Neuronal stem cell (in vitro differentiated cells): ENCODE measurements around the gene FAM107B.
"Not testable (repeated sequence)": the region's sequence is repeated elsewhere in the genome, so short reads cannot be mapped to it uniquely, and the experiment has no call there.

Source experiments
- DNase-seq: peaks from one replicate; pipeline ENCODE4 v3.0.0-alpha.2; 2013; ENCODE audit warnings: low spot score
- H2AFZ ChIP-seq: one replicate; pipeline ENCODE4 v1.6.1; 2013; ENCODE audit warnings: mild to moderate bottlenecking, low read length, inconsistent platforms
- H2AK5ac ChIP-seq: 2 replicates; pipeline ENCODE4 v1.6.1; 2013; ENCODE audit warnings: low read depth, mild to moderate bottlenecking, inconsistent platforms, low read length, moderate library complexity, mixed read lengths
- H2BK120ac ChIP-seq: 2 replicates; pipeline ENCODE4 v1.6.1; 2013; ENCODE audit warnings: low read depth, mild to moderate bottlenecking, inconsistent platforms, low read length, moderate library complexity, mixed read lengths
- H2BK12ac ChIP-seq: one replicate; pipeline ENCODE4 v1.6.1; 2013; ENCODE audit warnings: low read length, inconsistent platforms
- H2BK15ac ChIP-seq: 2 replicates; pipeline ENCODE4 v1.6.1; 2013; ENCODE audit warnings: mild to moderate bottlenecking, low read length, inconsistent platforms, mixed read lengths
- H2BK5ac ChIP-seq: one replicate; pipeline ENCODE4 v1.6.1; 2013; ENCODE audit warnings: inconsistent platforms, mild to moderate bottlenecking, low read length, moderate library complexity
- H3K14ac ChIP-seq: one replicate; pipeline ENCODE4 v1.6.1; 2013; ENCODE audit warnings: low read length, inconsistent platforms
- H3K18ac ChIP-seq: 2 replicates; pipeline ENCODE4 v1.6.1; 2013; ENCODE audit warnings: low read length, inconsistent platforms
- H3K23ac ChIP-seq: 2 replicates; pipeline ENCODE4 v1.6.1; 2013; ENCODE audit warnings: low read depth, mild to moderate bottlenecking, mixed read lengths, low read length, inconsistent platforms; ENCODE audit not compliant: poor library complexity
- H3K27ac ChIP-seq: replicated peaks from 3 replicates; pipeline ENCODE4 v1.5.1; 2013; ENCODE audit warnings: low read length, inconsistent platforms
- H3K27me3 ChIP-seq, 3 experiments: 2 replicates each; pipeline ENCODE4 v1.6.1; 2013; ENCODE audit warnings: low read length in 3 of 3, mild to moderate bottlenecking in 2 of 3, inconsistent platforms in 1 of 3, low read depth in 1 of 3, mixed read lengths in 1 of 3, moderate library complexity in 1 of 3; ENCODE audit not compliant: control insufficient read depth in 3 of 3, insufficient read depth in 3 of 3
- H3K36me3 ChIP-seq, 2 donors: replicated peaks in 1 of 2; 2 replicates each; pipeline ENCODE4 v1.6.1; 2013; ENCODE audit warnings: low read length in 2 of 2; ENCODE audit not compliant: control insufficient read depth in 2 of 2, insufficient read depth in 2 of 2
- H3K4ac ChIP-seq: 2 replicates; pipeline ENCODE4 v1.6.1; 2013; ENCODE audit warnings: inconsistent platforms, mild to moderate bottlenecking, low read length, moderate library complexity
- H3K4me1 ChIP-seq, 2 donors: 1 replicate in 1 of 2; 2 replicates in 1 of 2; pipeline ENCODE4 v1.6.1; 2013; ENCODE audit warnings: low read length in 2 of 2, low read depth in 1 of 2; ENCODE audit not compliant: control insufficient read depth in 2 of 2, insufficient read depth in 1 of 2
- H3K4me2 ChIP-seq: one replicate; pipeline ENCODE4 v1.6.1; 2013; ENCODE audit warnings: mild to moderate bottlenecking, low read length, inconsistent platforms; ENCODE audit not compliant: insufficient read depth, poor library complexity, severe bottlenecking
- H3K4me3 ChIP-seq, 2 donors: 2 replicates each; pipeline ENCODE4 v1.5.1; 2013; ENCODE audit warnings: low read length in 2 of 2, mild to moderate bottlenecking in 2 of 2, inconsistent platforms in 1 of 2, moderate library complexity in 1 of 2
- H3K79me1 ChIP-seq: one replicate; pipeline ENCODE4 v1.6.1; 2013; ENCODE audit warnings: low read depth, mild to moderate bottlenecking, inconsistent platforms, low read length, moderate library complexity
- H3K9ac ChIP-seq: one replicate; pipeline ENCODE4 v1.6.1; 2013; ENCODE audit warnings: mild to moderate bottlenecking, low read depth, low read length, inconsistent platforms; ENCODE audit not compliant: poor library complexity
- H3K9me3 ChIP-seq, 2 donors: replicated peaks in 1 of 2; 2 replicates each; pipeline versions ENCODE3 to v1.6.1; 2013; ENCODE audit warnings: low read length in 2 of 2, mild to moderate bottlenecking in 2 of 2, inconsistent platforms in 1 of 2, low read depth in 1 of 2, mixed read lengths in 1 of 2, moderate library complexity in 1 of 2; ENCODE audit not compliant: control insufficient read depth in 2 of 2, insufficient read depth in 1 of 2
- H4K8ac ChIP-seq: one replicate; pipeline ENCODE4 v1.6.1; 2013; ENCODE audit warnings: low read depth, mild to moderate bottlenecking, inconsistent platforms, low read length, moderate library complexity
- H4K91ac ChIP-seq: one replicate; pipeline ENCODE4 v1.6.1; 2013; ENCODE audit warnings: low read length, low read depth, mild to moderate bottlenecking, inconsistent platforms; ENCODE audit not compliant: poor library complexity
- WGBS, 2 donors: extraction: QIAGEN DNeasy Blood & Tissue Kit; methylation state at CpG; one replicate each; pipeline ENCODE4 v1.1.7; 2013; ENCODE audit warnings: missing lambda C conversion rate in 2 of 2, mixed read lengths in 1 of 2; ENCODE audit not compliant: insufficient read length in 2 of 2, insufficient replicate concordance in 1 of 2; ENCODE audit errors: extremely low coverage in 2 of 2; 5-methylcytosine and 5-hydroxymethylcytosine counted together

FAM107B gene

GRCh38 chr10:14717552-14717951, 57.1 kb downstream of the FAM107B start:
- Histone ChIP-seq H4K8ac (no peak overlapping the region), H3K27ac (no peak overlapping the region), H3K4me1 (no peaks in the 10 kb centered on the region), H2AK5ac (no peak overlapping the region), H3K23ac (no peak overlapping the region), H3K14ac (no peak overlapping the region), H3K9ac (no peak overlapping the region), H2BK12ac (no peak overlapping the region), H3K27me3 (peaks cover 0 to 4% (median 0%) of the 10 kb centered on the region in 3 experiments), H2BK15ac (no peak overlapping the region), H3K4me2 (no peak overlapping the region), H2AFZ (no peak overlapping the region), H3K9me3 (no peaks in the 10 kb centered on the region), H4K91ac (no peak overlapping the region), H3K4ac (no peak overlapping the region), H3K36me3 (no peaks in the 10 kb centered on the region), H3K18ac (peak overlapping the region; percentile 39), H3K79me1 (no peaks in the 10 kb centered on the region), H2BK120ac (no peak overlapping the region), H3K4me3 (no peak overlapping the region), H2BK5ac (no peak overlapping the region)
- DNase-seq, result no peak
- WGBS, 2 donors, result no CpG with 5 or more reads among the region's 5 CpGs

DNA sequence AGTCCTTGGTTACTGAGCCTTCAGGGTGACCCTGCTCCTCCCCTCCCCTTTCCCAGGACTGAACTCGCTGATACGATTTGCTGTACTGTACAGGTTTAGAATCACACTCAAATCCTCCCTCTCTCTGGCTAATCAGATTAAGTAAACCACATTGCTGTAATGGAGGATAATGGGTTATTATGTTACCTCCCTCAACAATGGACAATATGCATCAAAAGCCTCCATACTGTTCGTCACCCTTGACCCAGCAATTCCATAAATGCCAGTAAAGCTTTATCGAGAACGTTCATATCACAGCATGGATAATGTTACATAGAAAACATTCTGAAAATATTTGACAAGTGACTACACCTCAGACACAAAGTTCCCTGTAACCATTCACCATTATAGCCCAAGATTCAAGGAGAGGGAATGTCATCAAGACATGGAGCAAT, 61.7 kb downstream of the FAM107B start:
- Histone ChIP-seq H2BK15ac (no peak overlapping the region), H3K4me1 (no peaks in the 10 kb centered on the region), H3K27ac (no peak overlapping the region), H2BK5ac (no peak overlapping the region), H3K9ac (no peak overlapping the region), H3K14ac (no peak overlapping the region), H3K4ac (no peak overlapping the region), H3K4me3 (no peak overlapping the region), H3K36me3 (no peaks in the 10 kb centered on the region), H3K9me3 (peaks cover 0 to 2% of the 10 kb centered on the region in 2 donors), H3K18ac (no peak overlapping the region), H2AFZ (no peak overlapping the region), H2BK12ac (no peak overlapping the region), H3K23ac (no peak overlapping the region), H2AK5ac (no peak overlapping the region), H3K27me3 (peaks cover 0 to 4% (median 0%) of the 10 kb centered on the region in 3 experiments), H2BK120ac (no peak overlapping the region), H3K4me2 (no peak overlapping the region), H4K91ac (no peak overlapping the region), H3K79me1 (no peaks in the 10 kb centered on the region), H4K8ac (no peak overlapping the region)
- no peak for DNase-seq
- no CpG with 5 or more reads among the region's 5 CpGs for WGBS, 2 donors

DNA sequence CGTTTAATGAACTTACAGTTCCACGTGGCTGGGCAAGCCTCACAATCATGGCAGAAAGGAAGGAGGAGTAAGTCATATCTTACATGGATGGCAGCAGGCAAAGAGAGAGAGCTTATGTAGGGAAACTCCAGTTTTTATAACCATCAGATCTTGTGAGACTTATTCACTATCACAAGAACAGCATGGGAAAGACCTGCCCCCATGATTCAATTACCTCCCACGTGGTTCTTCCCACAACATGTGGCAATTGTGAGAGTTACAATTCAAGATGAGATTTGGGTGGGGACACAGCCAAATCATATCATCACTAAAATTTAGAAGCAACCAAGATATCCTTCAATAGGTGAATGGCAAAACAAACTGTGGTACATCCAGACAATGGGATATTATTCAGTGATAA, 65.4 kb downstream of the FAM107B start:
- not testable (repeated sequence) for H2AFZ ChIP-seq, H3K4me1 ChIP-seq, H3K23ac ChIP-seq, H3K4ac ChIP-seq, H3K36me3 ChIP-seq, H4K8ac ChIP-seq, H3K9me3 ChIP-seq, H2BK15ac ChIP-seq, H4K91ac ChIP-seq, H2AK5ac ChIP-seq, H2BK12ac ChIP-seq, H3K27me3 ChIP-seq, H3K4me2 ChIP-seq, H3K9ac ChIP-seq, H3K79me1 ChIP-seq, H3K4me3 ChIP-seq, H2BK5ac ChIP-seq, DNase-seq, H3K27ac ChIP-seq, H3K14ac ChIP-seq, H3K18ac ChIP-seq, H2BK120ac ChIP-seq
- WGBS, 2 donors, result no CpG with 5 or more reads among the region's 3 CpGs

GRCh38 chr10:14707481-14707880, 67.2 kb downstream of the FAM107B start:
- H3K23ac ChIP-seq, result no peak overlapping the region
- no peak overlapping the region for H3K9ac ChIP-seq
- H3K9me3 ChIP-seq, result peaks cover 0 to 2% of the 10 kb centered on the region in 2 donors
- H3K14ac ChIP-seq, result no peak overlapping the region
- H4K8ac ChIP-seq, result no peak overlapping the region
- no peak overlapping the region for H4K91ac ChIP-seq
- H2BK120ac ChIP-seq, result no peak overlapping the region
- DNase-seq, result no peak
- H3K4me1 ChIP-seq, result peaks cover 0 to 5% of the 10 kb centered on the region in 2 donors
- H3K4ac ChIP-seq, result no peak overlapping the region
- no CpG with 5 or more reads among the region's 4 CpGs for WGBS, 2 donors
- H3K4me3 ChIP-seq, result no peak overlapping the region
- no peak overlapping the region for H3K27ac ChIP-seq
- no peaks in the 10 kb centered on the region for H3K27me3 ChIP-seq
- no peak overlapping the region for H2BK12ac ChIP-seq
- no peaks in the 10 kb centered on the region for H3K36me3 ChIP-seq
- H2BK15ac ChIP-seq, result no peak overlapping the region
- H3K79me1 ChIP-seq, result no peaks in the 10 kb centered on the region
- H2BK5ac ChIP-seq, result no peak overlapping the region
- no peak overlapping the region for H2AK5ac ChIP-seq
- peak overlapping the region; percentile 34 for H2AFZ ChIP-seq
- H3K18ac ChIP-seq, result no peak overlapping the region
- no peak overlapping the region for H3K4me2 ChIP-seq
